GM10248 (cell line): ENCODE results near the gene RAB34.

Experiments
- CTCF ChIA-PET: fragments of 300-600 bp; sonication (Branson Sonifier 250); formaldehyde crosslinking; extraction: SDS; loops from one replicate; lab custom pipeline; 2021; ENCODE audit warnings: antibody characterized with exemption; lab: Yijun Ruan, JAX
- POLR2A ChIA-PET: fragments of 350-650 bp; sonication (Branson Sonifier 250); formaldehyde crosslinking; extraction: SDS; loops from one replicate; lab custom pipeline; 2020; ENCODE audit warnings: antibody characterized with exemption; lab: Yijun Ruan, JAX
- DNase-seq: peaks from one replicate; pipeline ENCODE4 v3.0.0; 2012; ENCODE audit errors: extremely low spot score
- TF ChIP-seq, protein P1 (sequence below): IDR thresholded peaks from 2 replicates; pipeline ENCODE4 v1.5.1; 2012; ENCODE audit warnings: mild to moderate bottlenecking, low read depth; ENCODE audit errors: extremely low read depth, missing control alignments, control extremely low read depth

RAB34 gene

DNA sequence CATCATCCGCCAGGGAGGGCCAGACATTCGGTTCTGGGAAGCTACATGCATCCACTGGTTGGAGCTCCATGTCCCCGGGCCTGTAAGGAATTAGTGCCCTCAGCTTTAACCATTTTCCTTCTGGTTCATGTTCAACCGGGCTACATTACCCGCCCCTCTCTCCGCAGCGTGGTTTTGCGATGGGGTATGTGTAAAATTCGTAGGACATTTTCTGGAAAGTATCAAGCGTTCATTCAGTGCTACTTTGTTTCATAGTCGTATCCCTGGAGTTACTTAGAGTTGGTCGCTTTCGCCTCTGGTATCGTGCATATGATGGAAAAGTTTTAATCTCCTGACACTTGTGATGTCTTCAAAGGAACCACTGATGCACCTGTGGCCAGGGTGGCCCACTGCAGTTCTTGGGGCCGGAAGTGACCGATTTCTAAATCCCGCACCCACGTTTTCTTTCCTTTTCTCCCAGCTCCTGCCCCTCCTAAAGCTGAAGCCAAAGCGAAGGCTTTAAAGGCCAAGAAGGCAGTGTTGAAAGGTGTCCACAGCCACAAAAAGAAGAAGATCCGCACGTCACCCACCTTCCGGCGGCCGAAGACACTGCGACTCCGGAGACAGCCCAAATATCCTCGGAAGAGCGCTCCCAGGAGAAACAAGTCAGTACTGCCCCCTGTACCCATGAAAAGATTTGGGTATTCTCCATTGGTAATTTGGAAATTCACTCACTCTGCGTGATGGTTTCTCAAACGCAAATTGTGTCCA, 2.8 kb upstream of the RAB34 start:
- CTCF ChIA-PET = interaction anchor here (1.0 to 3.4 kb wide), 14 partner anchors 8 to 397 kb away, joined by 3 to 18 read pairs (median 5); partner anchors contain the start of genes NEK8, PHF12 and PROCA1

DNA sequence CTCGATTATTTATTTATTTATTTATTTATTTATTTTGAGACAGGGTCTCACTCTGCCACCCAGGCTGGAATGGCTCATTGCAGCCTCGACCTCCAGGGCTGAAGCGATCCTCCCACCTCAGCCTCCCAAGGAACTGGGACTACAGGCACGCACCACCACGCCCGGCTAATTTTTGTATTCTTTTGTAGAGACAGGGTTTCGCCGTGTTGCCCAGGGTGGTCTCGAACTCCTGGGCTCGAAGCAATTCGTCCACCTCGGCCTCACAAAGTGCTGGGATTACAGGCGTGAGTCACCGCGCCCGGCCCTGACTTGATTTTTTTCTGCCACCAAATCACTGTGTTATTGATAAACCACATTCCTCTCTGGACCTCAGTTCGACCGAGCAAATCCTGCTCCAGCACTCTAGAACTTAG, 1.4 kb upstream of the RAB34 start:
- DNase-seq = no peak
- ChIA-PET CTCF (interaction anchor here (0.7 to 3.4 kb wide), 14 partner anchors 8 to 398 kb away, joined by 3 to 16 read pairs (median 4); partner anchors contain the start of genes NEK8, PHF12, PROCA1 and SDF2), POLR2A (interaction anchor here (0.6 to 2.0 kb wide), 16 partner anchors 8 to 398 kb away, joined by 3 to 21 read pairs (median 4); partner anchors contain the start of genes ALDOC, NEK8, PHF12 and PROCA1)
- TF ChIP-seq, protein P1, sequence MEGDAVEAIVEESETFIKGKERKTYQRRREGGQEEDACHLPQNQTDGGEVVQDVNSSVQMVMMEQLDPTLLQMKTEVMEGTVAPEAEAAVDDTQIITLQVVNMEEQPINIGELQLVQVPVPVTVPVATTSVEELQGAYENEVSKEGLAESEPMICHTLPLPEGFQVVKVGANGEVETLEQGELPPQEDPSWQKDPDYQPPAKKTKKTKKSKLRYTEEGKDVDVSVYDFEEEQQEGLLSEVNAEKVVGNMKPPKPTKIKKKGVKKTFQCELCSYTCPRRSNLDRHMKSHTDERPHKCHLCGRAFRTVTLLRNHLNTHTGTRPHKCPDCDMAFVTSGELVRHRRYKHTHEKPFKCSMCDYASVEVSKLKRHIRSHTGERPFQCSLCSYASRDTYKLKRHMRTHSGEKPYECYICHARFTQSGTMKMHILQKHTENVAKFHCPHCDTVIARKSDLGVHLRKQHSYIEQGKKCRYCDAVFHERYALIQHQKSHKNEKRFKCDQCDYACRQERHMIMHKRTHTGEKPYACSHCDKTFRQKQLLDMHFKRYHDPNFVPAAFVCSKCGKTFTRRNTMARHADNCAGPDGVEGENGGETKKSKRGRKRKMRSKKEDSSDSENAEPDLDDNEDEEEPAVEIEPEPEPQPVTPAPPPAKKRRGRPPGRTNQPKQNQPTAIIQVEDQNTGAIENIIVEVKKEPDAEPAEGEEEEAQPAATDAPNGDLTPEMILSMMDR = no peak

More for the DNA sequence above, 2.8 kb upstream of the RAB34 start:
- POLR2A ChIA-PET = interaction anchor here (1.0 to 2.0 kb wide), 12 partner anchors 8 to 397 kb away, joined by 3 to 21 read pairs (median 7); partner anchors contain the start of genes NEK8, PHF12, PROCA1 and SDF2
- DNase-seq = no peak
- TF ChIP-seq, protein P1 = no peak

DNA sequence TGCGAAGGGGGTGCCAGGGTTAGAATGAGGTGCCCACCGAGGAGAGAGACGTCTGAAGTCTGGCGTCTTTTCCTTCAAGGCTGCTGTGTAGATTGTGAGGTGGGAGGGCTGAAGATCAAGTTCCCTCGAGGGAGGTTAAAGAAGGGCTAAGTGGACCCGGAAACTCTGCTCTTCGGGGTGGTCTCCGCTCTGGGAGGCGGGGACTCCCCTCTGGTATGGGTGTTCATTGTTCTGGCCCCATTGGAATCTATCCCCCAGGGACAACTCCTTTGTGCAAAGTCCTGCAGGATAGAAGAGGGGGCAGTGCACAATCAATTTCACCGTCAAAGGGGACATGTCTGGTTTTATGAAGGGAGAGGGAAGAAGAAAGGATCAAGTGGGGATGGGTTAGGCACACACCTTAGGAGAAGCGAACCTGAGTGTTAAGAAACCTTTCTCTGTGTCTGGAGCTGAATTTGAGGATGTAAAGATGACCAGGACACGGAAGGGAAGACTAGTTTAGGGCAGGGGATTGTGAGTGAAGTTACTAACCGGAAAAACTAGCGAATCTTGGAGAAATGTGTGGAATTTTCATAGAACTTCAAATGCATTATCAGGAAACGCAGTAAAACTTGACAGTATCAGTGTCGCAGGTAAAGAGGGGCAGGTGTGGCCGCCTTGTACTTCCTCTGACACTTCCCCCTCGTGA, 809 bp upstream of the RAB34 start:
- TF ChIP-seq, protein P1 = no peak
- ChIA-PET POLR2A (interaction anchor here (1.5 kb wide), 1 partner anchor 12 kb away, joined by 5 read pairs; no protein-coding TSS in a partner anchor), CTCF (interaction anchor here (1.0 to 1.9 kb wide), 2 partner anchors 33 to 72 kb away, joined by 3 to 5 read pairs; no protein-coding TSS in a partner anchor)
- DNase-seq = no peak

DNA sequence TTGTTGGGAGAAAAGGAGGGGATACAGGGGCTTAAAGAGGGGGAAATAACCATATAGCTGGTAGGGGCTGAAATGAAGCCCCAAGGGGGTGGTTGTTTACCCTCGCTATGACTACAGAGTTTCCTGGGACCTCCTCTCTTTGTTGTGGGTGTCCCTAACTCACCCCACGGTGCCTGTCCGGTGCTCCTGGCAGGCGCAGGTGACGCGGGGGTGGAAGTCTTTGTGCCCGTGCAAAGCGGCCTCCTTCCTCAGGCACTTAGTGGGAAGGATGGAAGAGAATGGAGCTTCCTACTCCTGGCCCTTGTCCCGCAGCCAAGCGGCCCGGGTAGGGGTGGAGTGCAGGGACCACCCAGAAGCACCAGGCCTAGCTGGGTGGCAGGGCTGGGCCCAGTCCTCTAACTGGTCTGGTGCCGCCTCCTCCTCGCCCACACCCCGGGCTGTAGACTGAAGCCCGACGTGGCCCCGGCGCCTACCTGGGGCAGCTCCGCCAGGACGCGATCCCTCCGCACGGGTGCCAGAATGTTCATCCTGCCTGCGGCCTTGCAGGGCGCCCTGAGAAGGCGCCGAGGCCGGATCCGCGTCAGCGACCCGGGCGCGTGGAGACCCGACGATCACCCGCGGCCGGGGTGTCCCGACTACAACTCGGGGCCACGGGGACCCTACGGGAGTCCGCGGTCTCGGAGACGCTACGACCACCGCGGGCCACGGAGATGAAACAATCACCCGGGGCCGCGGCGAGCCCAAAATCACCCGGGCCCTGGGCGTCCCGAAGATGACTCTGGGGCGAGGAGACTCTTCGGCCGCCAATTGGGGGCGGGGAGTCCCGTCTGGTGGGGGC, 709 bp downstream of the RAB34 start:
- no peak for DNase-seq
- CTCF ChIA-PET = interaction anchor here (0.7 to 2.9 kb wide), 3 partner anchors 10 to 73 kb away, joined by 3 to 13 read pairs (median 5); partner anchors contain the start of gene TLCD1
- POLR2A ChIA-PET = no interaction called here
- TF ChIP-seq, protein P1 = no peak

DNA sequence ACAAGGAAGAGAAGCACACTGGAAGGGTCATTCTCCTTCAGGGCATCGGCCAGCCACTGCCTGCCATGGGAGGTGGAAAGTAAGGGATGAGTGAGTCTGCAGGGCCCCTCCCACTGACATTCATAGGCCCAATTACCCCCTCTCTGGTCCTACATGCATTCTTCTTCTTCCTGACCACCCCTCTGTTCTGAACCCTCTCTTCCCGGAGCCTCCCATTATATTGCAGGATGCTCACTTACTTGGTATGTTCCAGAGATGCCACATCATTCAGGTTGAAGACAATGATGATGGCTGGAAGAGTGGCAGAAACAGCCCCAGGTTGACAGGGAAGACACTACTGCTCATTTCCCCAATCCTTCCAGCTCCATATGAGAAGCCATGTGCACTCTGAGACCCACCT, 2.5 kb downstream of the RAB34 start:
- POLR2A ChIA-PET = interaction anchor here (0.5 to 0.6 kb wide), 2 partner anchors 11 to 358 kb away, joined by 3 to 4 read pairs; partner anchors contain the start of gene POLDIP2
- CTCF ChIA-PET = interaction anchor here (0.7 to 2.9 kb wide), 2 partner anchors 12 to 35 kb away, joined by 3 to 13 read pairs; partner anchors contain the start of gene TLCD1
- TF ChIP-seq, protein P1 = no peak
- DNase-seq = no peak
